Keratinocyte (primary cell): ENCODE measurements around the gene RUNX1. TPM values are rescaled to one million over a fixed set of nuclear protein-coding genes. Genes with fewer than 3 reads are reported as not detected.

Source experiments
- DNase-seq: peaks from one replicate; pipeline ENCODE4 v3.0.0-alpha.2; 2011; ENCODE audit warnings: low read depth, missing footprints, low spot score
- FAIRE-seq: peaks from 2 replicates; lab custom pipeline; 2011; peaks lifted over from hg19 to GRCh38; lab: Jason Lieb, UNC
- H2AFZ ChIP-seq: 2 replicates; pipeline ENCODE4 v1.6.0; 2012; ENCODE audit warnings: low read length, control low read depth, inconsistent platforms; ENCODE audit not compliant: control insufficient read depth
- H3K27ac ChIP-seq: 2 replicates; pipeline ENCODE4 v1.5.1; 2011; ENCODE audit warnings: low read length; ENCODE audit not compliant: control insufficient read depth, insufficient read depth
- H3K27me3 ChIP-seq: 3 replicates; pipeline ENCODE4 v1.6.0; 2011; ENCODE audit warnings: low read length; ENCODE audit not compliant: control insufficient read depth, insufficient read depth; ENCODE audit errors: extremely low read depth
- H3K36me3 ChIP-seq, 2 experiments: 2 replicates in 1 of 2; 3 replicates in 1 of 2; pipeline ENCODE4 v1.5.1; 2011; ENCODE audit warnings: low read length in 2 of 2, mild to moderate bottlenecking in 1 of 2; ENCODE audit not compliant: control insufficient read depth in 2 of 2, insufficient read depth in 2 of 2; ENCODE audit errors: extremely low read depth in 1 of 2
- H3K4me1 ChIP-seq: 3 replicates; pipeline ENCODE4 v1.5.1; 2011; ENCODE audit warnings: low read length; ENCODE audit not compliant: control insufficient read depth, insufficient read depth; ENCODE audit errors: extremely low read depth
- H3K4me2 ChIP-seq: 3 replicates; pipeline ENCODE4 v1.6.0; 2011; ENCODE audit warnings: low read depth, low read length; ENCODE audit not compliant: control insufficient read depth, insufficient read depth; ENCODE audit errors: extremely low read depth
- H3K4me3 ChIP-seq, 3 experiments: fragments of 200-600 bp in 1 of 3; sonication (generic) in 1 of 3; 2 replicates in 2 of 3; 3 replicates in 1 of 3; pipeline ENCODE4 v1.5.1; 2011 to 2016; ENCODE audit warnings: low read length in 3 of 3, mild to moderate bottlenecking in 3 of 3, control low read depth in 2 of 3, inconsistent platforms in 1 of 3, low read depth in 1 of 3, mixed read lengths in 1 of 3, mixed run types in 1 of 3, moderate library complexity in 1 of 3; ENCODE audit not compliant: control insufficient read depth in 2 of 3, insufficient read depth in 2 of 3; ENCODE audit errors: extremely low read depth in 1 of 3
- H3K79me2 ChIP-seq: 2 replicates; pipeline ENCODE4 v1.6.0; 2012; ENCODE audit warnings: low read length; ENCODE audit not compliant: control insufficient read depth, insufficient read depth
- H3K9ac ChIP-seq: 3 replicates; pipeline ENCODE4 v1.6.0; 2011; ENCODE audit warnings: low read length; ENCODE audit not compliant: control insufficient read depth, insufficient read depth; ENCODE audit errors: extremely low read depth
- H3K9me1 ChIP-seq: 3 replicates; pipeline ENCODE4 v1.6.0; 2011; ENCODE audit warnings: low read length; ENCODE audit not compliant: control insufficient read depth, insufficient read depth; ENCODE audit errors: extremely low read depth
- H3K9me3 ChIP-seq: 2 replicates; pipeline ENCODE4 v1.5.1; 2012; ENCODE audit warnings: low read depth, low read length; ENCODE audit not compliant: control insufficient read depth
- H4K20me1 ChIP-seq: 3 replicates; pipeline ENCODE4 v1.6.0; 2011; ENCODE audit warnings: low read length; ENCODE audit not compliant: control insufficient read depth, insufficient read depth; ENCODE audit errors: extremely low read depth
- CTCF ChIP-seq, 3 experiments: IDR thresholded peaks in 1 of 3; conservative IDR thresholded peaks in 1 of 3; optimal IDR thresholded peaks in 1 of 3; 2 replicates in 2 of 3; 3 replicates in 1 of 3; pipeline versions ENCODE3 to v1.5.1; 2011; ENCODE audit warnings: low read length in 3 of 3, mild to moderate bottlenecking in 3 of 3, moderate library complexity in 2 of 3, control low read depth in 1 of 3, inconsistent platforms in 1 of 3; ENCODE audit not compliant: insufficient read depth in 2 of 3; ENCODE audit errors: extremely low read depth in 1 of 3
- EZH2 ChIP-seq: IDR thresholded peaks from one replicate; pipeline ENCODE4 v1.6.1; 2012; ENCODE audit warnings: inconsistent platforms, mild to moderate bottlenecking, low read length, moderate library complexity
- dilution Hi-C: fragments of 300-500 bp; cut with MboI; formaldehyde crosslinking; loops from one replicate; pipeline ENCODE4 v1.7.0; 2020; ENCODE audit warnings: low sequenced_read_pairs; ENCODE audit not compliant: extremely low pct_ligation_motif_present
- polyA plus RNA-seq, 5 experiments: library from polyadenylated mRNA; depleted of rRNA in 3 of 5; stranded (reverse) in 3 of 5; stranded (forward) in 1 of 5; unstranded in 1 of 5; fragments of >200 nt; gene quantifications; 1 replicate in 1 of 5; 2 replicates in 3 of 5; 3 replicates in 1 of 5; pipeline versions ENCODE4 v1.2.1 to v1.2.3, GENCODE V29; 2011 to 2012; ENCODE audit warnings: missing spikeins in 2 of 5, low read depth in 1 of 5, low replicate concordance in 1 of 5

The RUNX1 gene
- polyA plus RNA-seq, 1 donor (not counting 4 experiments of a cell fraction or from before 2014, with no cell fraction given) = 44.9 TPM

GRCh38 chr21:34909492-34910292 lies 139.4 kb downstream of the RUNX1 start:
- no peak for FAIRE-seq
- Histone ChIP-seq H3K36me3 (no peaks in the 10 kb centered on the region), H3K4me3 (no peak overlapping the region), H3K4me1 (no peaks in the 10 kb centered on the region), H3K9ac (no peak overlapping the region), H3K4me2 (no peak overlapping the region), H3K27ac (no peak overlapping the region), H3K9me3 (no peaks in the 10 kb centered on the region), H4K20me1 (no peaks in the 10 kb centered on the region), H3K9me1 (no peaks in the 10 kb centered on the region), H3K79me2 (no peaks in the 10 kb centered on the region), H3K27me3 (no peaks in the 10 kb centered on the region), H2AFZ (no peak overlapping the region)
- DNase-seq = no peak
- TF ChIP-seq EZH2 = no peak
- TF ChIP-seq CTCF (optimal IDR thresholded peaks at IDR 0.05 in 1 of 3, IDR thresholded peaks at IDR 0.05 in 1 of 3, conservative IDR thresholded peaks at IDR 0.05 in 1 of 3; ENCODE audit: extremely low read depth in 1 of 3, insufficient read depth in 2 of 3, low read length in 3 of 3) = no peak
- dilution Hi-C loops = no loop called here

- Histone ChIP-seq H3K4me3 (no peak overlapping the region), H3K27ac (no peak overlapping the region), H3K36me3 (no peaks in the 10 kb centered on the region), H3K4me1 (no peaks in the 10 kb centered on the region), H3K9me3 (no peaks in the 10 kb centered on the region), H3K27me3 (no peaks in the 10 kb centered on the region), H4K20me1 (no peaks in the 10 kb centered on the region), H3K79me2 (no peaks in the 10 kb centered on the region), H3K4me2 (no peak overlapping the region), H3K9ac (no peak overlapping the region), H3K9me1 (no peaks in the 10 kb centered on the region), H2AFZ (no peak overlapping the region)
- TF ChIP-seq EZH2 (no peak), CTCF (optimal IDR thresholded peaks at IDR 0.05 in 1 of 3, IDR thresholded peaks at IDR 0.05 in 1 of 3, conservative IDR thresholded peaks at IDR 0.05 in 1 of 3; ENCODE audit: extremely low read depth in 1 of 3, insufficient read depth in 2 of 3, low read length in 3 of 3) (no peak)
- DNase-seq (no peak), FAIRE-seq (no peak)
- dilution Hi-C loops = no loop called here
Observed at GRCh38 chr21:34908419-34909055, 140.6 kb downstream of the RUNX1 start.
